Breast epithelium (tissue), 4 donors: ENCODE results near the gene ZNF438. TPM values are rescaled to one million over a fixed set of nuclear protein-coding genes. Genes with fewer than 3 reads are reported as not detected.
A peak's percentile ranks its signal among the peaks of the same experiment; 100 is the strongest.

Experiments used
- DNase-seq, 2 donors: peaks; one replicate each; pipeline ENCODE4 v3.0.0-alpha.2; 2019; ENCODE audit warnings: low spot score in 2 of 2
- H3K27ac ChIP-seq, 2 donors: fragments of 200-600 bp; sonication (generic) in 1 of 2; one replicate each; pipeline ENCODE4 v1.5.1; 2016 to 2019; ENCODE audit warnings: mild to moderate bottlenecking in 1 of 2
- H3K27me3 ChIP-seq, 2 donors: fragments of 200-600 bp; sonication (generic) in 1 of 2; one replicate each; pipeline versions ENCODE4 v1.5.1 to v1.6.0; 2017 to 2019; ENCODE audit warnings: control low read depth in 1 of 2, mild to moderate bottlenecking in 1 of 2
- H3K36me3 ChIP-seq: fragments of 200-600 bp; one replicate; pipeline ENCODE4 v1.5.1; 2019
- H3K4me1 ChIP-seq, 2 donors: fragments of 200-600 bp; sonication (generic); one replicate each; pipeline ENCODE4 v1.5.1; 2016 to 2019; ENCODE audit warnings: control low read depth in 1 of 2
- H3K4me3 ChIP-seq, 3 donors: fragments of 200-600 bp; sonication (generic); 1 replicate in 2 of 3; 2 replicates in 1 of 3; pipeline ENCODE4 v1.5.1; 2016 to 2019; ENCODE audit warnings: mild to moderate bottlenecking in 3 of 3, moderate library complexity in 2 of 3
- H3K9me3 ChIP-seq, 2 donors: fragments of 200-600 bp; sonication (generic) in 1 of 2; one replicate each; pipeline ENCODE4 v1.5.1; 2016 to 2019; ENCODE audit warnings: control low read depth in 1 of 2
- POLR2A ChIP-seq: fragments of 450-650 bp; IDR thresholded peaks from one replicate; pipeline ENCODE4 v1.6.1; 2016; ENCODE audit warnings: antibody characterized with exemption, mild to moderate bottlenecking, moderate library complexity
- POLR2AphosphoS5 ChIP-seq, 3 donors: sonication (generic); formaldehyde crosslinking; IDR thresholded peaks; one replicate each; pipeline ENCODE4 v1.6.1; 2017; ENCODE audit warnings: antibody characterized with exemption in 3 of 3
- intact Hi-C: fragments of 100-400 bp; cut with DNase I; formaldehyde crosslinking; loops from one replicate; pipeline ENCODE4 v1.15.1; 2023; ENCODE audit warnings: low total_unique reads
- total RNA-seq, 3 donors: library from RNA; depleted of rRNA; stranded (reverse); fragments of >200 nt; gene quantifications; one replicate each; pipeline ENCODE4 v1.1.0, GENCODE V29; 2016
- TF ChIP-seq, protein P1 (sequence below), 3 donors: fragments of 450-650 bp; IDR thresholded peaks; one replicate each; pipeline ENCODE4 v1.5.1; 2016 to 2017; ENCODE audit warnings: antibody characterized with exemption in 3 of 3, mild to moderate bottlenecking in 3 of 3, moderate library complexity in 3 of 3

ZNF438 gene
- total RNA-seq, 3 donors from 2014 or later = 8.8 to 34.6 (median 10.0) TPM

DNA sequence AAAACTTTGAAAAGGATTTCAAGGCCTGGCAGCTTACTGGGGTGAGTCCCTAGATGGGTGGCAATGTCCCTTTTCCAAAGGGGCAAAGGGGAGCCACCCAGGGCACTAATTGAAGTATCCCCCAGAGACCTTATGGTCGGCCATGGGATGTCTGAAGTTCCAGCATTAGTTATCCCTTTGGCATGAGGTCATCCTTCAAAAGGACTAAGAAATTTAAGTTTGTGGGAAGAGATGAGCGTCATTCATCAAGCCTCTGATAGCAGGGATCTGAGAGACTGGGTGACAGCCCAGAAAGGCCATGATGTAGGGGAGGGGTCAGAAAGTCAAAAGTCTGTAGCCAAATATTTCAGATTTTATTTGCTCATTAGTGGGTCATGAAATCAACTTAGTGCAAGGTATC is 195.3 kb downstream of the ZNF438 start:
- H3K9me3 ChIP-seq = no peaks in the 10 kb centered on the region
- no peak overlapping the region for H3K4me3 ChIP-seq
- intact Hi-C loops = no loop called here
- no peak overlapping the region for H3K27ac ChIP-seq
- DNase-seq = no peak
- H3K27me3 ChIP-seq = no peaks in the 10 kb centered on the region
- no peaks in the 10 kb centered on the region for H3K4me1 ChIP-seq
- H3K36me3 ChIP-seq = no peaks in the 10 kb centered on the region
- TF ChIP-seq, protein P1, sequence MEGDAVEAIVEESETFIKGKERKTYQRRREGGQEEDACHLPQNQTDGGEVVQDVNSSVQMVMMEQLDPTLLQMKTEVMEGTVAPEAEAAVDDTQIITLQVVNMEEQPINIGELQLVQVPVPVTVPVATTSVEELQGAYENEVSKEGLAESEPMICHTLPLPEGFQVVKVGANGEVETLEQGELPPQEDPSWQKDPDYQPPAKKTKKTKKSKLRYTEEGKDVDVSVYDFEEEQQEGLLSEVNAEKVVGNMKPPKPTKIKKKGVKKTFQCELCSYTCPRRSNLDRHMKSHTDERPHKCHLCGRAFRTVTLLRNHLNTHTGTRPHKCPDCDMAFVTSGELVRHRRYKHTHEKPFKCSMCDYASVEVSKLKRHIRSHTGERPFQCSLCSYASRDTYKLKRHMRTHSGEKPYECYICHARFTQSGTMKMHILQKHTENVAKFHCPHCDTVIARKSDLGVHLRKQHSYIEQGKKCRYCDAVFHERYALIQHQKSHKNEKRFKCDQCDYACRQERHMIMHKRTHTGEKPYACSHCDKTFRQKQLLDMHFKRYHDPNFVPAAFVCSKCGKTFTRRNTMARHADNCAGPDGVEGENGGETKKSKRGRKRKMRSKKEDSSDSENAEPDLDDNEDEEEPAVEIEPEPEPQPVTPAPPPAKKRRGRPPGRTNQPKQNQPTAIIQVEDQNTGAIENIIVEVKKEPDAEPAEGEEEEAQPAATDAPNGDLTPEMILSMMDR (IDR thresholded peaks at IDR 0.05) = no peak
- TF ChIP-seq POLR2A = no peak

DNA sequence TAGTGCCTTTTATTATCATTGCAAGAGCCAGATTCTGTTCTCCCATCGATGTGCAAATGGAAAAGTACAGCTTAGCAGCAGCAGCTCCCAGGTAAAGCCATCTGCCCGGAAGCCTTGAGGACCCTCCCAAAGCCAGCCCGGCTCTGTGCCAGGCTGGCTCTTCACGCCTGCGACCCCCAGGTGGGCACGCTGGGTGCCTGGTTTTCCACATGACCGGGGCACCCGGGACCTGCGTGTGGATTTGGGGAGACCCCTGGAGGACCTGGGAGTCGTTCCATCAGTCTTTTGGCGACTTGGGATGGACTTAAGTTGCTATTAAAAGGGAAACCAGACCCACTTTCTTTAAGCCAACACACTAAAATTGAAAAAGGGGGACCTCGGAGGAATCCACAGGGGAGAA is 196.5 kb downstream of the ZNF438 start:
- H3K4me1 ChIP-seq = no peaks in the 10 kb centered on the region
- no peak for DNase-seq
- H3K27ac ChIP-seq = no peak overlapping the region
- no peak overlapping the region for H3K4me3 ChIP-seq
- TF ChIP-seq, protein P1 (IDR thresholded peaks at IDR 0.05) = no peak
- no peak for TF ChIP-seq POLR2A
- TF ChIP-seq POLR2AphosphoS5 (IDR thresholded peaks at IDR 0.05) = no peak
- intact Hi-C loops = no loop called here
- no peaks in the 10 kb centered on the region for H3K36me3 ChIP-seq
- H3K27me3 ChIP-seq = no peaks in the 10 kb centered on the region
- no peaks in the 10 kb centered on the region for H3K9me3 ChIP-seq

DNA sequence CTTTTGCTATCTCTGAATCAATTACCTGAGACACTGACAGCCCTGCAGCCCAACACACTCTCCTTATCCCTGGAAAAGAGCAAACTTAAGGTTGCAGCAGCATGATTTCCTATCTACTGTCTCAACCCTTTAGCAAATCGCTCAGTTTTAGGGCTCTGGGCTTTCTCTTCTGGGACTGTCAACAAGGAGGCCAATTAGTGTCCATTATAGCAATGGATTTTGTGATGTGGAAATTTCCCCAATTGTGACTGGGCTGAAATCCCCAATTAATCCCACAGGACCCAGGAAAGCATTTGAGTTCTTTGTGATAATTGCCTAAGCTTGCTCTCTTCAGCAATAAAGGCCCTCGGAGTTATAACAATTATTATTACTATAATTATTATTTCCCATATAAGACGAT is 197.0 kb downstream of the ZNF438 start:
- Histone ChIP-seq H3K36me3 (no peaks in the 10 kb centered on the region), H3K9me3 (no peaks in the 10 kb centered on the region), H3K27ac (no peak overlapping the region), H3K4me3 (no peak overlapping the region), H3K27me3 (no peaks in the 10 kb centered on the region), H3K4me1 (no peaks in the 10 kb centered on the region)
- no peak for DNase-seq
- intact Hi-C loops = no loop called here
- TF ChIP-seq POLR2A (no peak), POLR2AphosphoS5 (IDR thresholded peaks at IDR 0.05) (peak in 1 of 3 donors; percentile 22)

DNA sequence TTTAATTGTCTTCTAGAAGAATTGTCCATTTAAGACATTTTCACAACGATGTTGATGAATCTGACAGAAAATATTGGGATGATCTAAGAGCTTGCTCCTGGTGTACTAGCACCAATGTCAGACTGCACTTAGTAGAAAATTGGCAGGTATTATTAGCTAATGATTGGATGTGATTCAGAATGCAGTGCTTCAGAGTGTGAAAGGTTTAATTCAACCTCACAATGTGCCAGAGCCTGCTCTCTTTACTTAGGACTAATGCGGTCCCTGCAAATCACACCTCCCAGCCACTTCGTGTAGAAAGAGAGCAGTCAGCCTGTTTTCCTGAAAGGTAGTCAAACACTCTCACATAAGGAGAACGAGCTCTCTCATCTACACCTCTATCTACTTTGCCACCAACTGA is 197.5 kb downstream of the ZNF438 start:
- no peaks in the 10 kb centered on the region for H3K4me1 ChIP-seq
- H3K9me3 ChIP-seq = no peaks in the 10 kb centered on the region
- peak overlapping the region in 1 of 2 donors; percentile 32 for H3K27ac ChIP-seq
- intact Hi-C loops = no loop called here
- no peak for DNase-seq
- H3K4me3 ChIP-seq = no peak overlapping the region
- TF ChIP-seq POLR2AphosphoS5 (IDR thresholded peaks at IDR 0.05) = no peak
- TF ChIP-seq, protein P1 (IDR thresholded peaks at IDR 0.05) = no peak
- TF ChIP-seq POLR2A = no peak
- H3K36me3 ChIP-seq = no peaks in the 10 kb centered on the region
- H3K27me3 ChIP-seq = no peaks in the 10 kb centered on the region

DNA sequence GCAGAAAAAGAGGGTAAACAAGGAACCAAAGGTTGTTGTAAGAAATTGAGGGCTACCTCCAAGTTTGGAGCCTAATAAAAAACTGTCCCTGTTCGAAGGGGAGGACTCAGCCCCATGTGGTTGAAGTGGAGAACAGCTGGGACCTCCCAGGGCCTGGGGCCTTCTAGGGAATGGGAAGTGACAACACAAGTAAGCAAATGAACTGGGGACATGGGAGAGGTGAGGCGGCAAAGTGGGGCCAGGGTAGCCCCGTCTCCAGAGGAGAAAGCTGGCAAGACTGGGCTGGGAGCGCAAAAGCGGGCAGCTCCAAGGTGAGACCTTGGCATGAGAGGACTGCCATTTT is 198.1 kb downstream of the ZNF438 start:
- Histone ChIP-seq H3K9me3 (no peaks in the 10 kb centered on the region), H3K27ac (peak overlapping the region in 1 of 2 donors; percentile 32), H3K4me1 (no peaks in the 10 kb centered on the region), H3K4me3 (no peak overlapping the region), H3K36me3 (no peaks in the 10 kb centered on the region), H3K27me3 (no peaks in the 10 kb centered on the region)
- intact Hi-C loops = no loop called here
- no peak for TF ChIP-seq POLR2A
- TF ChIP-seq POLR2AphosphoS5 (IDR thresholded peaks at IDR 0.05) = no peak
- TF ChIP-seq, protein P1 (IDR thresholded peaks at IDR 0.05) = no peak
- DNase-seq = no peak
